ENCODE data around the gene TGFB1. TPM values are rescaled to one million over a fixed set of nuclear protein-coding genes. Genes with fewer than 3 reads are reported as not detected.
A peak's percentile ranks its signal among the peaks of the same experiment; 100 is the strongest.

The TGFB1 gene
- total RNA-seq, 1 experiment from 2014 or later = 42.6 TPM

DNA sequence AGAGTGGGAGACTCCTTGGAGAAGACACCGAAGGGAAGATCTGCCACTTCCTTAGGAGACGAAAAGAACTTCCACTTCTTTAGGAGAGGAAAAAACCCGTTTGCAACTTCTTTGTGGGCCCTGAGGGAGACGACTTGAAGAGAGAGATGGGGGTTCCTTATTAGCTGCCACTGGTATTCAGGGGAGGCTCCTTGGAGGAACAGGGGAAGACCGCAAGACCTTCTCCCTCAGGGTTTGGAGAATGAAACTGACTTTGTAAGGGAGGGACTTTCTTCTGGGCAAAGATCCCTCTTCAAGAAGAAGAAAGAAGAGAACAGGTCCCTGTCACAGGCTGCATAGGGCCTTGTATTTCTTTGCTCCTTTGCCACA is 44.3 kb upstream of the TGFB1 start:
- ChIA-PET POLR2A (no interaction called here), CTCF (no interaction called here)
- Histone ChIP-seq H3K27me3 (ENCODE audit: control insufficient read depth, insufficient read depth, low read length) (no peaks in the 10 kb centered on the region), H3K4me1 (ENCODE audit: control insufficient read depth, insufficient read depth, low read length) (no peaks in the 10 kb centered on the region), H3K36me3 (ENCODE audit: control insufficient read depth, insufficient read depth, low read length) (peaks cover 8% of the 10 kb centered on the region; the same call in 1 of the 2 replicates), H3K9me3 (ENCODE audit: control insufficient read depth, insufficient read depth, low read depth, low read length) (no peaks in the 10 kb centered on the region), H3K27ac (ENCODE audit: low read length) (peak overlapping the region; percentile 96), H3K4me3 (ENCODE audit: low read depth in 2 of 2, low read length in 2 of 2) (peak overlapping the region; percentile 91 to 100)
- DNase-seq (ENCODE audit: low read depth, low spot score) (no peak), ATAC-seq (no peak)
- BruUV-seq (replicated peaks) = no TSS peak
- TF ChIP-seq TCF7L2 (IDR thresholded peaks at IDR 0.05; ENCODE audit: low read depth, low read length) (no peak), SIN3A (IDR thresholded peaks at IDR 0.05; ENCODE audit: borderline replicate concordance, insufficient read depth, low read depth, low read length) (no peak), POLR2AphosphoS5 (IDR thresholded peaks at IDR 0.05; ENCODE audit: low read depth, low read length) (no peak)
- TF ChIP-seq, protein P1, sequence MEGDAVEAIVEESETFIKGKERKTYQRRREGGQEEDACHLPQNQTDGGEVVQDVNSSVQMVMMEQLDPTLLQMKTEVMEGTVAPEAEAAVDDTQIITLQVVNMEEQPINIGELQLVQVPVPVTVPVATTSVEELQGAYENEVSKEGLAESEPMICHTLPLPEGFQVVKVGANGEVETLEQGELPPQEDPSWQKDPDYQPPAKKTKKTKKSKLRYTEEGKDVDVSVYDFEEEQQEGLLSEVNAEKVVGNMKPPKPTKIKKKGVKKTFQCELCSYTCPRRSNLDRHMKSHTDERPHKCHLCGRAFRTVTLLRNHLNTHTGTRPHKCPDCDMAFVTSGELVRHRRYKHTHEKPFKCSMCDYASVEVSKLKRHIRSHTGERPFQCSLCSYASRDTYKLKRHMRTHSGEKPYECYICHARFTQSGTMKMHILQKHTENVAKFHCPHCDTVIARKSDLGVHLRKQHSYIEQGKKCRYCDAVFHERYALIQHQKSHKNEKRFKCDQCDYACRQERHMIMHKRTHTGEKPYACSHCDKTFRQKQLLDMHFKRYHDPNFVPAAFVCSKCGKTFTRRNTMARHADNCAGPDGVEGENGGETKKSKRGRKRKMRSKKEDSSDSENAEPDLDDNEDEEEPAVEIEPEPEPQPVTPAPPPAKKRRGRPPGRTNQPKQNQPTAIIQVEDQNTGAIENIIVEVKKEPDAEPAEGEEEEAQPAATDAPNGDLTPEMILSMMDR (IDR thresholded peaks at IDR 0.05) = no peak
- TF ChIP-seq, protein P2, sequence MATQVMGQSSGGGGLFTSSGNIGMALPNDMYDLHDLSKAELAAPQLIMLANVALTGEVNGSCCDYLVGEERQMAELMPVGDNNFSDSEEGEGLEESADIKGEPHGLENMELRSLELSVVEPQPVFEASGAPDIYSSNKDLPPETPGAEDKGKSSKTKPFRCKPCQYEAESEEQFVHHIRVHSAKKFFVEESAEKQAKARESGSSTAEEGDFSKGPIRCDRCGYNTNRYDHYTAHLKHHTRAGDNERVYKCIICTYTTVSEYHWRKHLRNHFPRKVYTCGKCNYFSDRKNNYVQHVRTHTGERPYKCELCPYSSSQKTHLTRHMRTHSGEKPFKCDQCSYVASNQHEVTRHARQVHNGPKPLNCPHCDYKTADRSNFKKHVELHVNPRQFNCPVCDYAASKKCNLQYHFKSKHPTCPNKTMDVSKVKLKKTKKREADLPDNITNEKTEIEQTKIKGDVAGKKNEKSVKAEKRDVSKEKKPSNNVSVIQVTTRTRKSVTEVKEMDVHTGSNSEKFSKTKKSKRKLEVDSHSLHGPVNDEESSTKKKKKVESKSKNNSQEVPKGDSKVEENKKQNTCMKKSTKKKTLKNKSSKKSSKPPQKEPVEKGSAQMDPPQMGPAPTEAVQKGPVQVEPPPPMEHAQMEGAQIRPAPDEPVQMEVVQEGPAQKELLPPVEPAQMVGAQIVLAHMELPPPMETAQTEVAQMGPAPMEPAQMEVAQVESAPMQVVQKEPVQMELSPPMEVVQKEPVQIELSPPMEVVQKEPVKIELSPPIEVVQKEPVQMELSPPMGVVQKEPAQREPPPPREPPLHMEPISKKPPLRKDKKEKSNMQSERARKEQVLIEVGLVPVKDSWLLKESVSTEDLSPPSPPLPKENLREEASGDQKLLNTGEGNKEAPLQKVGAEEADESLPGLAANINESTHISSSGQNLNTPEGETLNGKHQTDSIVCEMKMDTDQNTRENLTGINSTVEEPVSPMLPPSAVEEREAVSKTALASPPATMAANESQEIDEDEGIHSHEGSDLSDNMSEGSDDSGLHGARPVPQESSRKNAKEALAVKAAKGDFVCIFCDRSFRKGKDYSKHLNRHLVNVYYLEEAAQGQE (IDR thresholded peaks at IDR 0.05; ENCODE audit: insufficient read depth in 1 of 2, low read depth in 2 of 2, low read length in 1 of 2) = no peak
- in situ Hi-C loops (cut with HindIII; ENCODE audit: low pct_unique_long_range_greater_than_20kb, low sequenced_read_pairs) (no loop called here), intact Hi-C loops (cut with micrococcal nuclease; ENCODE audit: unreplicated experiment) (no loop called here)

DNA sequence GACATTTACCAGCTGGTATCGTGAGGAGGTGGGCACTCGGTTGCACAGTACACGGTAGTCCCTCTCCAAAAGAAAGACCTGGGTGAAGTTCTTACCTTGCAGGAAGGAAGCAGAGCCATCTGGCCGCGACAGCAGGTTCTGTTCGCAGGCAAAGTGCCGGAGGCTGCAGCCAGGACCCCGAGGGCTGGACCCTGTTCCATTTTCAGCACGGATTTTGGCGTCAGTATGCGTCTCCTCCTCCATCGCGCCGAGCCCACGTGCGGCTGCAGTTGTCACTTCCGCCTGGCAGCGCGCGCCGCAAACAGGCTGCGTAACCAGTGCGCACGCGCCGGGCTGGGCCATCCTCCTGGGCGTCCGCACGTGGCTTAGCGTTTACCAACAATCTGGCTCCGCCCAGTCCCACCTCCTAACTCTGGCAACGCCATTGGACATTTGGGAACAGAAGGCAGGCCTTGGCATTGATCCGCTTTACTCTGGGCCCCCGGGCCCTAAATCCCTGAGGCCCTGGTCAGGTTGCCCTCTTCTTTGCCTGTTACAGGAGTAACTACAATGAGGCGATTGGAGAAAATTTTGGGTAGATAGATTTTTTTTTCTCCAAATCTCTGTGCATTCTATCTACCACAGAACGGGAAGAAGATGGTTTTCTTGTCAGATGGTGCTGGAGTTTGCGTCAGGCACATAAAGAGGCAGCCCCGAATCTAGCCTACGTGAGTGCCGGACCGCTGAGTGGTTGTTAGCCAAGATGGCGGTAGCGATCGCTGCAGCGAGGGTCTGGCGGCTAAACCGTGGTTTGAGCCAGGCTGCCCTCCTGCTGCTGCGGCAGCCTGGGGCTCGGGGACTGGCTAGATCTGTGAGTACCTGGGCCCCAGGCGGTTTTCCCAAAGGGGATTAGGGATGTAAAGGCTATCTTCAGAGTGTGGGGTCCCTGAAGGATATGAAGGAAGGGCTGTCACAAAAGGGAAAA is 43.6 kb upstream of the TGFB1 start, which contains the start of the genes BCKDHA and EXOSC5:
Gene BCKDHA, plus strand, starts transcription at position 733 of the 964 bp plus-strand sequence. Its CDS starts 10 bp downstream, at position 743.
Gene EXOSC5, minus strand, starts transcription at position 274 of the 964 bp plus-strand sequence. Its CDS starts 31 bp downstream, at position 243.
- Histone ChIP-seq H3K27me3 (ENCODE audit: control insufficient read depth, insufficient read depth, low read length) (no peaks in the 10 kb centered on the region), H3K9me3 (ENCODE audit: control insufficient read depth, insufficient read depth, low read depth, low read length) (no peaks in the 10 kb centered on the region), H3K27ac (ENCODE audit: low read length) (peak within 1 kb of the TSS; percentile 96), H3K4me1 (ENCODE audit: control insufficient read depth, insufficient read depth, low read length) (no peaks in the 10 kb centered on the region), H3K36me3 (ENCODE audit: control insufficient read depth, insufficient read depth, low read length) (peaks cover 8% of the 10 kb centered on the region; the same call in 1 of the 2 replicates), H3K4me3 (ENCODE audit: low read depth in 2 of 2, low read length in 2 of 2) (peak within 1 kb of the TSS; percentile 91 to 100)
- in situ Hi-C loops (cut with HindIII; ENCODE audit: low pct_unique_long_range_greater_than_20kb, low sequenced_read_pairs) (no loop called here), intact Hi-C loops (cut with micrococcal nuclease; ENCODE audit: unreplicated experiment) (no loop called here)
- DNase-seq (ENCODE audit: low read depth, low spot score) (peak; percentile 96), ATAC-seq (peak; percentile 98)
- CTCF ChIA-PET = no interaction called here
- POLR2A ChIA-PET = no interaction called here
- TF ChIP-seq SIN3A (IDR thresholded peaks at IDR 0.05; ENCODE audit: borderline replicate concordance, insufficient read depth, low read depth, low read length) = peak; percentile 98; the same call in 1 of the 2 replicates
- TF ChIP-seq POLR2AphosphoS5 (IDR thresholded peaks at IDR 0.05; ENCODE audit: low read depth, low read length) = no peak; the same call in 1 of the 2 replicates
- TF ChIP-seq, protein P2 (IDR thresholded peaks at IDR 0.05; ENCODE audit: insufficient read depth in 1 of 2, low read depth in 2 of 2, low read length in 1 of 2) = 0 out of 4 replicates have a peak, but pooled peaks of 1 of the 2 experiments have one; percentile 13
- BruUV-seq (replicated peaks) = TSS peak; percentile 90
